ENCODE results near the gene RIC3. TPM values are rescaled to one million over a fixed set of nuclear protein-coding genes. Genes with fewer than 3 reads are reported as not detected.

Gene RIC3
- total RNA-seq, 1 experiment from 2014 or later = 23.7 TPM

DNA sequence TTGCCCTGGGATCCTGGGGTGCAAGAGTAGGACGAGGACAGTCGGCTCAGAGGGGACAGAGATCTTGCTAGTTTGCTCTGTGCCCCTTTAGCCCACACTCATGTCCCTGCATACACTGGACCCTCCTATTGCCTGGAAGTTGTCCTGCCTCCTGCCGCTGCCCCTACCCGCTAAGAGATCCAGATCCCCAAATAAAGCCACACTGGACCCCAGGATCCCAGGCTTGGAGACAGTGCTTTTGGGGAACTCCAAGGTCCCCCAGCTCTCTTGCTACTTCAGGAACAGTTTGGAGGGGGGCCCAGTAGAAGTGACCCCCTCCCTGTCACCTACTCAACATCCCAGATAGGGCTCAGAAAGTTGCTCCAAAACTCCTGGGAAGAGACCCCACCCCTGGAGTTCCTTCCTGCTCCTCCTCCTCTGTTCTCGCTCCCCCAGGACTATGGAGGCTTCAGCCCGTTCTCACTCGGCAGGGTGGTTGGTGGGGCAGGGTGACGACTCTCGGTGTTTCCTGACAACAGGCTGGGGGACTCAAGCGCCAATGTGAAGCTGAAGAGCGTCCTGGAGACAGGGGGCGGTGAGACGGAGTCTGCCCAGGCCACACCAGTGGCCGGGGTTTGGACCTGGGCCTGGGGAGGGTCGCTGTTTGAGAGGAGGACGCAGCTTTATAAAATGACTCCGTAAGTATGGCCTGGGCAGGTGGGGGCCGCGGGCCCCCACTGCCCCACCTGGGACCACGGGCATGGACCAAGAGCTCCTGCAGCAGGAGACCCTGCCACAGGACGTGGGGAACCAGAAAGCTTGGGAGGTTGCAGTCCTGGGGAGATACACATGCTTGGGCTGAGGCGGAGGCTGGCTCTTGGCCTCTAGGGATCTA lies 107.0 kb downstream of the RIC3 start:
- Histone ChIP-seq H3K18ac (ENCODE audit: insufficient read length, low read depth, low read length) (no peak overlapping the region), H2BK5ac (ENCODE audit: insufficient read length, low read length) (no peak overlapping the region), H3K27me3 (ENCODE audit: insufficient read depth, low read length) (no peaks in the 10 kb centered on the region), H4K91ac (ENCODE audit: insufficient read length, low read depth, low read length) (no peak overlapping the region), H3T11ph (ENCODE audit: low read length) (no peak overlapping the region), H3K79me2 (ENCODE audit: insufficient read depth, low read length) (no peaks in the 10 kb centered on the region), H3K4ac (ENCODE audit: low read depth, low read length) (no peak overlapping the region), H2BK12ac (ENCODE audit: insufficient read length, low read depth, low read length) (no peak overlapping the region), H3K27ac (ENCODE audit: insufficient read length, low read depth, low read length) (no peak overlapping the region), H3K23ac (ENCODE audit: insufficient read length, low read depth, low read length) (no peak overlapping the region), H4K5ac (ENCODE audit: insufficient read length, low read depth, low read length) (no peak overlapping the region), H3K79me1 (ENCODE audit: insufficient read depth, low read depth, low read length, poor library complexity, severe bottlenecking) (no peaks in the 10 kb centered on the region), H2BK120ac (ENCODE audit: low read depth, low read length, poor library complexity, severe bottlenecking) (no peak overlapping the region), H2AFZ (ENCODE audit: low read length) (no peak overlapping the region), H2BK15ac (ENCODE audit: low read depth, low read length) (no peak overlapping the region), H3K56ac (ENCODE audit: insufficient read length, low read depth, low read length) (no peak overlapping the region), H4K8ac (replicated peaks; ENCODE audit: insufficient read length, low read depth, low read length) (no peak overlapping the region), H3K9ac (ENCODE audit: extremely low read depth, insufficient read length, low read length) (no peak overlapping the region), H4K20me1 (ENCODE audit: control insufficient read depth, insufficient read depth, insufficient read length) (peaks cover under 1% of the 10 kb centered on the region), H3K23me2 (ENCODE audit: insufficient read length, low read depth, low read length, poor library complexity, severe bottlenecking) (no peaks in the 10 kb centered on the region), H2AK5ac (ENCODE audit: insufficient read length, low read length) (no peak overlapping the region), H3K9me3 (ENCODE audit: control insufficient read depth, low read depth, low read length) (no peaks in the 10 kb centered on the region), H3K14ac (ENCODE audit: insufficient read depth, low read length) (no peak overlapping the region; the same call in 1 of the 2 replicates), H3K4me1 (ENCODE audit: insufficient read depth, low read length) (peaks cover under 1% of the 10 kb centered on the region; the same call in 1 of the 2 replicates), H2BK20ac (ENCODE audit: low read depth, low read length, poor library complexity, severe bottlenecking) (no peak overlapping the region), H3K4me2 (ENCODE audit: insufficient read depth, insufficient read length, low read length) (no peak overlapping the region)
- TF ChIP-seq, protein P1, sequence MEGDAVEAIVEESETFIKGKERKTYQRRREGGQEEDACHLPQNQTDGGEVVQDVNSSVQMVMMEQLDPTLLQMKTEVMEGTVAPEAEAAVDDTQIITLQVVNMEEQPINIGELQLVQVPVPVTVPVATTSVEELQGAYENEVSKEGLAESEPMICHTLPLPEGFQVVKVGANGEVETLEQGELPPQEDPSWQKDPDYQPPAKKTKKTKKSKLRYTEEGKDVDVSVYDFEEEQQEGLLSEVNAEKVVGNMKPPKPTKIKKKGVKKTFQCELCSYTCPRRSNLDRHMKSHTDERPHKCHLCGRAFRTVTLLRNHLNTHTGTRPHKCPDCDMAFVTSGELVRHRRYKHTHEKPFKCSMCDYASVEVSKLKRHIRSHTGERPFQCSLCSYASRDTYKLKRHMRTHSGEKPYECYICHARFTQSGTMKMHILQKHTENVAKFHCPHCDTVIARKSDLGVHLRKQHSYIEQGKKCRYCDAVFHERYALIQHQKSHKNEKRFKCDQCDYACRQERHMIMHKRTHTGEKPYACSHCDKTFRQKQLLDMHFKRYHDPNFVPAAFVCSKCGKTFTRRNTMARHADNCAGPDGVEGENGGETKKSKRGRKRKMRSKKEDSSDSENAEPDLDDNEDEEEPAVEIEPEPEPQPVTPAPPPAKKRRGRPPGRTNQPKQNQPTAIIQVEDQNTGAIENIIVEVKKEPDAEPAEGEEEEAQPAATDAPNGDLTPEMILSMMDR (conservative IDR thresholded peaks at IDR 0.05) = no peak
- DNase-seq = no peak
- Mint-ChIP-seq H3K27ac (0 out of 7 replicates have a peak overlapping the region, but pooled peaks of 1 of the 3 experiments have one; percentile 10), H3K36me3 (ENCODE audit: insufficient read depth in 1 of 3, low read depth in 3 of 3) (no peaks in the 10 kb centered on the region), H3K9me3 (no peaks in the 10 kb centered on the region), H3K4me1 (peaks cover 2 to 16% of the 10 kb centered on the region in 2 experiments), H3K4me3 (no peak overlapping the region), H3K27me3 (ENCODE audit: low read depth) (peaks cover 9% of the 10 kb centered on the region)
- no CpG with 5 or more reads among the region's 22 CpGs for WGBS (ENCODE audit: extremely low coverage, insufficient read length, low lambda C conversion rate)

Measured in H9 (cell line).